HS-5 (cell line): ENCODE measurements around the gene KLHL14.
"Not testable (repeated sequence)": the region's sequence is repeated elsewhere in the genome, so short reads cannot be mapped to it uniquely, and the experiment has no call there.

ENCODE experiments used
- DNase-seq: peaks from one replicate; pipeline ENCODE4 v3.0.0-alpha.2; 2012; ENCODE audit warnings: low read depth

KLHL14 gene

DNA sequence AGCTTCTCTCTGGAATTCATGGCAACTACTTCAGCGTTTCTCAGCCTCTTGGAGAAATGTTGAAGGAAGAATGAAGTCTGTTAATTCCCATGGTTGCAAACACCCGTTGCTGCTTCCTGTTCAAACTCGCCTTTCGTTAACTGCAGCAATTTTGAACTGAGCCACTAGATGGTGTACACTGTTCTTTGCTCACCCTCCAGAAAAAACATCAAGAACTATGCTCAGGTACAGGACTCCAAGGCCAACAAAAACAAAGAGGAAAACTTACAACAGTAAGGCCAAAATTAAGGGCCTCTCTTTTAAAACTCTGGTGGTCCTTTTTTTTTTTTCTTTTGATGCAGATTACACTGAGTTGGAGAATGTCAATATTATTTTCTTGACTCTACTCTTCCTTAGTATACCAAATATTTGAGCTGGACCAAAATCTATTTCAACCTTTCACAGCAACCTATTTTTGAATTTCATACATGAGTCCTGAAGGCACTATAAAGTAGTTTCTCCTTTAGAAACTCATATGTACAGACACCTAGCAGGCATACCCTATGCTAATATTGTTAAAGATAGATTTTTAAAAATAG is 58.2 kb downstream of the KLHL14 start:
- DNase-seq: no peak

DNA sequence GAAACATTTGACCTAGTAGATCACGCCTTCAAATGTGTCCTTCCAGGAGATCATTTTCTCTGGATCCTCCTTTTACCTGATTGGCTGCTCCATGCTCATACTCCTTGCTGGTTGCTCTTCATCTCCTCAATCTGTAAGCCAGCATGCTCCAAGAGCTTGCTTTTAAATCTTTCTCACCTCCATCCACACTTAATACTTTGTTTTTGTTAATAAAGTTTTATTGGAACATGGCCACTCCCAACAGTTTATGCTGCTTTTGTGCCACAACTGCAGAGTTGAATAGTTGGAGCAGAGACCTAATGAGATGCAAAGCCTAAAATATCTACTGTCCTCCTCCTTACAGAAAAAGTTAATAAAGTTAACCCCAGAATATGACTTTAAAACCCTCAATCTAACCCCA is 60.0 kb downstream of the KLHL14 start:
- no peak for DNase-seq

DNA sequence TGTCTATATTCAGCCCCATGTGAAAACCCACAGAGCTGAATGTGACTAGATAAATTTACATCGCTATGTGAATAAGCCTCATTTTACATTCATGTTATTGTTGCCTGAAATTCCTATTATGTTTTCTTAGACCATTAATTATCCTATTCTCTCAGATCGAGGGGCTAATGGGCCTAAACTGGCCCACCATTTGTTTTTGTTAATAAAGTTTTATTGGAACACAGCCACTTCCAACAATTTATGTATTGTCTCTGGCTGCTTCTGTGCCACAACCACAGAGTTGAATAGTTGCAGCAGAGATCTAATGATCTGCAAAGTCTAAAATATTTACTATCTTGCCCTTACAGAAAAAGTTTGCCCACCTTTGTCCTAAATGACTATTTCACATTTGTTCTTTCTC is 61.0 kb downstream of the KLHL14 start:
- no peak for DNase-seq

DNA sequence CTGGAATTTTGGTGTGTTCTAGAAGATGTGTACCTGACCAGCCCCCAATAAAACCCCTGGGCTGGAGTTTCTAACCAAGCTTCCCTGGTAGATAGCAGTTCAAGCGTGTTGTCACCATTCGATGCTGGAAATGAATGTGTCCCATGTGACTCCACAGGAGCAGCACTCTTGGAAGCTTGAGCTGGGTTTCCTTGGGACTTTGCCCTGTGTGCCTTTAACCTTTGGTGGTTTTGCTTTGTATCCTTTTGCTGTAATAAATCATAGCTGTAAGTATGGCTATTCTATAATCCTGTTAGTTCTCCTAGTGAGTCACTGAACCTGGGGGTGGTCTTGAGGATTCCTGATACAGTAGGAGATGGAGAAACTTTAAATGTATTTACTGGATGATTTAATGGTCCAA is 65.2 kb downstream of the KLHL14 start:
- no peak for DNase-seq

DNA sequence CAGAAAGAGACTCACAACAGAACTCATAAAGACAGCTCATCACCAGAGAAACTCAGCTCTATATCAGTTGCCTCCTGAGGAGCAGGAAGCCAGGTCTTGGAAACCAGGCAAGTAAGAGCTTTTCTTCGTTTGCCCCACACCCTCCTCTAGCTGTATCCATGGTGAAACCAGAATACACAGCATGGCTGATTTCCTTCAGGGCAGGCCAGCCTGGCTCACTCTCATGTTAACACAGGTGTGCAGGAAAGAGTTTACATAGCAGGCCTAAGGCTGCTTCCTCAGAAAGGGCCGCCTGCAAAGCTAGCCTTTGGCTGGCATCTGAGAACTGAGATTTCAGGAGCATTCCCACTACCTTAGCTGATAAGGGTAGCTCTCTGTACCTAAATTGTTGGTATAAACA is 65.7 kb downstream of the KLHL14 start:
- DNase-seq: no peak

DNA sequence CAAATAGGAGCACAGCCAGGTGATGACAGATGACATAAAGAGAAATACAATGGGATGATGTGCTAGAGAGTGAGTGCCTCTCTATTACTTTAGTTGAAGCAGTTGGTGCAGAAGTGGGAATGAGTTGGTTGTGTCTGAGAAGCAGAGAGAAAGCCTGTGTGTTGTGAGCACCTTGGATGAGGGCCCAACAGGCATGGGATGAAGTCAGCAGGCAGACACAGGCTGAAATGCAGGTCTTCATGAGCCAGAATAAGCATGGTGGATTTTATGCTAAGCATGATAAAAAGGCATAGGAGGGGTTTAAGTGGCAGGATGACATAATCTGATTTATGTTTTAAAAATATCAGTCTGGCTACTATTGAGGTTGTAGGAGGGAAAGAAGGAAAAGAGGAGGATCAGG is 71.5 kb downstream of the KLHL14 start:
- no peak for DNase-seq

DNA sequence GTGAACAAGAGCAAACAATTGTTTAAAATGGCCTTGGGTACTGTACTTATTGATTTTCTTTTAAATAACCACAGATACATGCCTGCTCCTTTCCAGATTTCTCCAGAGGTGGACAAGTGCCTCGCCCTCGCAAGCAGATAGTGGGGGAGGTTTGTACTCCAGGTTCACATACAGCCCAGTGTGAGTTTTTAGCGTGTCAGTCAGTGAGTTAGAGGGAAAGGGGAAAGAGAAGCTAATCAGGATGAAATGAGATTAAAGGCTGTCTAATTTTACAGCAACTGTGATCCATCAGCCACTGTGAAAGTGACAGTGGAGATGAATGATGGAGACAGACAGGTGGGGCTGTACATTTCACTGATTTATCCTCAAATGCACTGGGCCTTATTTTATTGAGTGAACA is 74.7 kb downstream of the KLHL14 start:
- no peak for DNase-seq

DNA sequence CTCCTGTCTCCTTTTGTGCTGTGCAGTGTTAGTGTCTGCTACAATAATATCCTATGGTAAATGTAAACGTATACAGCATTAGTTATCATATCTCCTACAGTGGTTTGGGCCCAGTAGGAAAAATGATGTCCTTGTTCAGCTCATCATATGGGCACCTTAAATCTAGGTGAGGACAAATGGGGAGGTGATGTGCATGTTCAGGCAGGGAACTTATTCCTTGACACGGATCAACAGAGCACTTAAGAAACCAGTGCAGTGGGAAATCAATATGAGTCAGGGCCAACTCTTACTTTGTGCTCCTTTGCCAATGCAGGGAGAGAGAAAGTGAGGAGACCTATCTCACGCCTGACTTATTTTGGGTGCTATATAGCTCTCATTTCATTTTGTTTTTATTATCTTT is 76.4 kb downstream of the KLHL14 start:
- DNase-seq: no peak

DNA sequence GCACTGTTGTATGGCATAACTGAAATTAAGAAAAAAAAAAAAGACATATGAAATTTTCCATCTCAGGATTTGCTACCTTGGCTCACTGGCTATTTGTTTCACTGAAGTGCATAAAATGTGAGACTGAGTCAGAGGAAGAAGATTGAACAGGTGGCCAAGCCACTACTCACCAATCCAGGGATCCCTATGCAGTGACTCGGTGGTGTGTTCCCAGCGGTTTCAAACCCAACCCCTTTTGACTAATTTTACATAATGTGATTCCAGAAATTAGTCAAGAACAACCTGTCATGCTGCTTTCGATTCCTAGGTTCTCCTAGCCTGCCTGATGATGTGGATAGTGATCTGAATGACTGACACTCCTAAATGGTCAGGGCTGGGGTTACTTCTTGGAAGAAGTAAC is 77.3 kb downstream of the KLHL14 start:
- DNase-seq: no peak

DNA sequence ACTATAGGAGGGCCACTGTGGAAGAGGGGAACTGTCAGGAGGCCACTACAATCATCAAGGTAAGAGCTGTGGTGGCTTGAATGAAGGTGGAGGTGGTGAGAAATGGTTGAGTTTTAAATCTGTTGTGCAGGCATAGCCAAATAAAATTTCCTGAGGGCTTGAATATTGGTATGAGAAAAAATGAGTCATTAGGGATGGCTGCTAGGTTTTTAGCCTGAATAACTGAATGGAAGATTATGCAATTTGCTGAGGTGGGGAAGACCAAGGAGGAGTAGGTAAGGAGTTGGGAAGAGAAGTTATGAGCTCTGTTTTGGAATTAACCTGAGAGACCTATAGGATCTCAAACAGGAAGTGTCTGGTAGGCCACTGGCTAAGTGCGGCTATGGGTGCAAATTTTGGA is 84.0 kb downstream of the KLHL14 start:
- no peak for DNase-seq

DNA sequence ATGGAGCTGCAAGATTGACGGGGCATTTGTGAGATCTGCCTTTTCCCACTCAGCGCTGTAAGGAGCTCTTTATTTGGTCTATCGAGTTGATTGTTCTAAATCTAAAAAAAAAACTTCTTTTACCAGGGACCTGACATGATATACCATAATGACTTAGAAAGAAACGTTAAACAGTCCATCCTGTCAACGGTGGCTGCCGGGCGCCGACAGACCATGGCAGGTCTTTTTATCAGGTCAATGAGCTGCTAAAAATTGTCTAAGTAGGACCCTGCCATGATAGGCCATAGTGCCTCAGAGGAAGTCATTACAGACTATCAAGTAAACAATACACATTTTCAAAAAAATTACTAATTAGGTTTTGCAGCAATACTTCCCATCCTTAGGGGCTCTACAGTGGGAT is 87.9 kb downstream of the KLHL14 start:
- DNase-seq: no peak

DNA sequence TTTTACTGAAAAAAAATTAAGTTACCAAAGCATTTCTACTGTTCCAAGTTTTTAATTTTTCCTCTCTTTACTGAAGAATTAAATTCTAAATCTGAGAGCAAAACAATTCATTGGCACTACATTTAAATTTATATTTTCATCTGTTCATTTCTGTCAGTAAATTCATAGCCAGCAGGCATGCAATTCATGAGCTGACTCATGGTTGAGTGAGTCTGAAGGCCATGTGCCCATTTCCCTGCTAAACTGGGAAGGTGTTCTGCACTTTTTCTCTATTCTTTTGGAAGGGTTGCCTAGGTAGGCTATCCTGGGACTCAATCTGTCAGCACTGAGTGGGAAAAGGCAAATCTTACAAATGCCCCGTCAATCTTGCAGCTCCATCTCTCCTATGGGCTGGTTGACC is 88.7 kb downstream of the KLHL14 start:
- no peak for DNase-seq

DNA sequence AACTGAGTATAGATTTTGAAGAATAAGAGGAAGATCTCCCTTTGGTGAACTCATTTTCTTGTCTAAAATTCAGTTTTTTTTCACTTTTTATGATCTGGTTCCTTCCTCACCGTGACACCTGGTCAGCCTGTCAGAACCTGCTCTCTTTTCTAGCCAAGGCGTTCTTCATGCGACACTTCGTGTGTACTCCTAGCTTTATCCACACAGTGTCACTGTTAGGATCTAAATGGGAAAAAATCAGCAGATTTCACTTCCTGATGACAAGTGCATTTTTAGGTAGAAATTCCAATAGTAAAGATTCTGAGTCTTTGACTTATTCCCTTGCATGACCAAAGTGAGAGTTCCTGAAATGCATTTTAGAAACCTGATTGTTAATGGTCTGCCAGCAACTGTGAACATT is 89.8 kb downstream of the KLHL14 start:
- DNase-seq: no peak

DNA sequence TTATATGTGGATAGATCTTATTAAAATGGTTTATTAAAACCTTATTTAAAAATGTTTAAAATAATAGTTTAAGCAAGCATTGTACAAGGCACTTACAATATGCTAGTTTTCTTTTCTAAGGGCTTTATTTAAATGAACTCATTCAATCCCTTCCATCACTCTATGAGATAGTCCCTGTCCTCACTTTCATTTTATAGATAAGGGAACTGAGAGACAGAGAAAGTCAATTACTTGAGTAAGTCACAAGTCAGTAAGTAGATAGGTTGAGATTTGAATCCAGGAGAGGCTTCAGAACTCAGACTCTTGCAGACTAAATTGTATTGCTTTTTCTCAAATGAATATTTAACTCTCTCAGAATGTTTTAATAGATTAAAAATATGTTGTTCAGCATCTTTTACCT is 95.2 kb downstream of the KLHL14 start:
- no peak for DNase-seq

DNA sequence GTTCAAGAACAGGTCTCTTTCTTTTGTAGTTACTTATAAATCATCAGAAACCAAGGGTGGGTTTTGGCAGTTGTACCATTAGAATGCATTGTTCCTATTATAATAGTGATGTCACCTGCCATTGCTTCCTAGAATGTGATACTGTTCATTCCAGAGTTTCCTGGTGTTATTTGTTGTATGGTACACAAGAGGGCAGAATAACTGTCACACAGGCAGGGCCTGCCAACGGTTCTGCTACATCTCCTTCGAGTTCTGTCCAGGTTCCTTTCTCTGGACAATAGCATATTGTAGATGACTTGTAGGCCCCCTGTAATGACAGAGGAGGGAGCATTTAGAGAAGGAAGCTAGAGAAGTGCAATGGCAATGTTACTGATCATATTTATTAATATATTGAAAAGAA is 98.3 kb downstream of the KLHL14 start:
- no peak for DNase-seq

DNA sequence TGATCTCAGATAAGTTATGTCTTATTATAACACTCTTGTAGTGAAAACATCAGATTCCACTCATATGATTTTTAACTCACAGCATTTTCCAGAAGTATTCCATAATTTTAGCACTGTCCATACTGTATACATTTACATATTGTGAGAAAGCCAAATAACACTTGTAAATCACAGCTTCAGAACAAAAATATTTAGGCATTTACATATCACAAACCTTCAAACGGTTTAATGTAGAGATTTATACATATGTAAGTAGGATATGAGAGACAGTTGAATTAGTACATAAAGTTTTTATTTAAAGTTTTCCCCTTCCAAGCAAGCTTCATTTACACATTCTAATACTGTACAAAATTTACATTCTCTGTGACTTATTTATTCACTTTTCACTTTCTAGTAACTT is 100.4 kb downstream of the KLHL14 start:
- DNase-seq: no peak

DNA sequence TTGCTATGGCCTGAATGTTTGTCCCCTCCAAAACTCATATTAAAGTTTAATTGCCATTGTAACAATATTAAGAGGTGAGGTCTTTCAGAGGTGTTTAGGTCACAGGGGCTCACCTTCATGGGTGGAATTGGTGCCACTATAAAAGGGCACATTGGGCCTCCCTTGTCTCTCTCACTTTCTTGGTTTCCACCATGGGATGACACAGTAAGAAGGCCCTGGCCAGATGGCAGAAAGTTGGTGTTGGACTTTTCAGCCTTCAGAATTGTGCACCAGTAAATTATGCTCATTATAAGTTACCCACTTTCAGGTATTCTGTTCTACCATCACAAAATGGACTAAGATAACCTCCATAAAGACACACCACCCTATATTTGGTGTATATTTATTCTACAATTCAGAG is 102.1 kb downstream of the KLHL14 start:
- no peak for DNase-seq

DNA sequence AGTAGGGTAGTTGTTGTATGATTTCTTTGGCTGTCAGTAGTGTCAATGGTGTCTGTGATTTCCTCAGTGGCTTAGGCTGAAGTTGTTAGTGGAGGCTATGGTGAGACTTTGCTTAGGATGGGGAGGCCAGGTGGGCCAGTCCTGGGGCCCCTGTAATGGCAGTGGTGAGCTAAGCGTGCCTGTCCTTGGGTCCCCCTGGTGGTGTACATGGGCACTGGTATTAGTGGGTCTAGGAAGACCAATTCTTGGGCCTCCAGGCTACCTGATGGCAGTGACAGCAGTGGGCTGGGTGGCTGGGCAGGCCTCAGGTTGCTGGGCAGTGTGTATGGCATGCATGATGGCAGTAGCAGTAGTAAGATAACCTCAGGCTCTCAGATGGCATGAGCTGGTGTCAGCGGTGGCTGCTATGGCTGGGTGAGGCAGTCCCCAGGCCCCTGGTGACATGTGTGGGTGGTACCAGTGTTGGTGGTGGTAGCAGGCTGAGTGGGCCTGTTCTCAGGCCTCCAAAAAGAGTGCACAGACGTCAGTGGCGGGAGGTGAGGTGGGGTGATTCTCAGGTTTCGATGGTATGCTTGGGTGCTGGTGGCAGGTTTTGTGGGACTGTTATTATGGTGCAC is 103.2 kb downstream of the KLHL14 start:
- DNase-seq: no peak

DNA sequence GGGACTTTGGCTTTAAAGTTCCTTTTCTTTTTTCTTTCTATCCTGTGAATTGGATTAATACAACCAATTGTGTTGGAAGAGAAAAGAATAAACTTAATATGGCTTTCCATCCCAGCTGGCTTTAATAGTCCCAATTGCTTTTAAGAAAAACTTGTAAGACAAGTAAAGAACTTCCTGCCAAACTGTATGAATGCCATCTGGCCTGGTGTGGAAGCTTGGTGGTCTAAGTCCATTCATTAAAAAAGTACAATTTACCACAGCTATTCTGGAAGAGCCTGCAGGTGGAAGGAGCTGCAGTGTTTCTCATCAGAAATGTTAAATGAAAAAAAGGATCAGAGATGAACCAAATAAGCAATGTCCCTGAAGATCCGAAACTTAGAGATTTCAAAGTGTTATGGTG is 103.9 kb downstream of the KLHL14 start:
- no peak for DNase-seq

DNA sequence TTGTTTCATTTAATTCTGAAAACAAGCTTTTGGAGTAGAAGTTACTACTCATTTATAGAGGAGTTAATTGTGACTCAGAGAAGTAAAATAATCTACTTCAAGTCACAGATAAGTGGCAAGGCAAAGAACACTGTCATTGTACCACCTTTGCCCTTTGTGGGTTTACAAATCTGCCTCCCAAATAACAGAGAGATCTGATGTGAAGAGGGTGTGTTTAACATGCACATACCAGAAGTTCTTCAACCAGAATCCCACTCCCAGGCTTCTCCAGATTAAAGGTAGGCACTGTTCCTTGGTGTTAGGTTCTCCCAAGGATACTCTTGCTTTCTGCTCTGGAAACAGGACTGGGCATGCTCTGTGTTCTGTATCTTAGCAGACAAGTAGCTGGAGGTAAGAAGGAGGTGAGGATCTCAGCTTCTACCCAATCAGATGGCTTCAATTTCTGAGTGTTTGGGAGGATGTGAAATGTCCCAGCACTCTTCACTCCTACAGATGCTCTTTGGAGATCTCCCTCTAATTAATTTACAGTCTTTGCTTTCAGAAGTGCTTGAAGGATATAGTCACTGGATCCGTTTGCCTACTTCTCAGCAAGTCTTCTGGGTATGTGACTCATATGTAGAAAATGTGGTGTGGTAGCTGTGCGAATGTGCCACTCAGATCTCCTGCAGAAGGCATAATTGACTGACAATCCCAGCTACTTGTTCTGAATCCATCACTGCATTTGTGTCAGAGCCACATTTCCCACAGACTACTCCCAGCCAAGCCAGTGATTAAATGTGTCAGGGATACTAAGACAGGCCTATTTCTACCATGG is 111.1 kb downstream of the KLHL14 start:
- DNase-seq: peak; percentile 36

DNA sequence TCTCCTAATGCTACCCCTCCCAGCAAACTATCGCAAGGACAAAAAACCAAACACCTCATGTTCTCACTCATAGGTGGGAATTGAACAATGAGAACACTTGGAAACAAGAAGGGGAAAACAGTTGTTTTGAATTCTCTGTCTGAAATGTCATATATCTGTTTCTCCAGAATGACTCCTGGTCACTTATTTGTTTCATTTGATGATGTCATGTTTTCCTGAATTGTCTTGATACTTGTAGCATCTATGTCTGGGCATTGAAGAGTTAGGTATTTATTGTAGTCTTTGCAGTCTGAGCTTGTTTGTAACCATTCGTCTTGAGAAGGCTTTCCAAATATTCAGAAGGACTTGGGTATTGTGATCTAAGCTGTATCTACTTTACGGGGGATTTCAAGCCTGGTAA is 118.3 kb downstream of the KLHL14 start:
- not testable (repeated sequence) for DNase-seq

DNA sequence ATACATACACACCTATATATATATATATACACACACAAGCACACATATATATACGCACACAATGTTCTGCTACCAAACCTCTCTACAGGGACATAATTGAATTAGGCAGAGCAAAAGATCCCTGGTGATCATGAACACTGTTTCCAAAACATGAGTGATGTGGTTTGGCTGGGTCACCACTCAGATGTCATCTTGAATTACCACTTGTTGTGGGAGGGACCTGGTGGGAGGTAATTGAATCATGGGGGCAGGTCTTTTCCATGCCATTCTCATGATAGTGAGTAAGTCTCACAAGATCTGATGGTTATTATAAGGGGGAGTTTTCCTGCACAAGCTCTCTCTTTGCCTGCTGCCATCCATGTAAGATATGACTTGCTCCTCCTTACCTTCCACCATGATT is 135.2 kb downstream of the KLHL14 start:
- not testable (repeated sequence) for DNase-seq

DNA sequence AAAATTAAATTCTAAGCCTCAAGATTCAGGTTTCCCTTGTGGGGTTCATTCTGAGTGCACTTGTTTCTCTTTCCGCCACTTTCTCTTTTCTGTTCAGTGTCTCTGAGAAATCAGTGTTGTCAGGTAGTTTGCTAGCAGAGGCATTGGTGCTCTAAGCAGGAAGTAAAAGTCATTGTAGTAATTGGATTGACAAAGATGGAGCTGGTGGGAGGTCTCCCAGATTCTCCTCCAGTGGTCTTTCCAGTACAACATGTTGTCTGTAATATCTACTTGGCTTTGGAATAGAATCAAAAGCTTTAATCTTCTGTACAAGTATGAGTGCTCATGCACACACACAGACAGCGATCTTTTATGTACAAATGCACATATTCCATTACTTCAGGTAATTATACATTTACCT is 135.6 kb downstream of the KLHL14 start:
- no peak for DNase-seq
